Sigmoid colon (tissue), 4 donors: ENCODE data around the gene NCKAP5.

ENCODE experiments used
- CTCF ChIP-seq, 4 experiments: fragments of 450-650 bp in 3 of 4; fragments of 200-600 bp in 1 of 4; IDR thresholded peaks; one replicate each; pipeline ENCODE4 v1.5.1; 2016 to 2019; ENCODE audit warnings: antibody characterized with exemption in 4 of 4, mild to moderate bottlenecking in 3 of 4, moderate library complexity in 2 of 4
- POLR2A ChIP-seq, 2 donors: fragments of 450-650 bp; IDR thresholded peaks; one replicate each; pipeline ENCODE4 v1.6.1; 2016; ENCODE audit warnings: antibody characterized with exemption in 2 of 2, mild to moderate bottlenecking in 2 of 2, moderate library complexity in 2 of 2
- POLR2AphosphoS5 ChIP-seq, 4 donors: sonication (generic); formaldehyde crosslinking; IDR thresholded peaks; one replicate each; pipeline ENCODE4 v1.6.1; 2017; ENCODE audit warnings: antibody characterized with exemption in 4 of 4

- TF ChIP-seq POLR2A (IDR thresholded peaks at IDR 0.05) (no peak), CTCF (IDR thresholded peaks at IDR 0.05) (no peak), POLR2AphosphoS5 (IDR thresholded peaks at IDR 0.05) (no peak)
These were observed 624.4 kb downstream of the NCKAP5 start for GRCh38 chr2:132943829-132944228.
